ENCODE results near the gene POU3F1. TPM values are rescaled to one million over a fixed set of nuclear protein-coding genes. Genes with fewer than 3 reads are reported as not detected.

The POU3F1 gene
- total RNA-seq, 1 donor from 2014 or later = not detected

DNA sequence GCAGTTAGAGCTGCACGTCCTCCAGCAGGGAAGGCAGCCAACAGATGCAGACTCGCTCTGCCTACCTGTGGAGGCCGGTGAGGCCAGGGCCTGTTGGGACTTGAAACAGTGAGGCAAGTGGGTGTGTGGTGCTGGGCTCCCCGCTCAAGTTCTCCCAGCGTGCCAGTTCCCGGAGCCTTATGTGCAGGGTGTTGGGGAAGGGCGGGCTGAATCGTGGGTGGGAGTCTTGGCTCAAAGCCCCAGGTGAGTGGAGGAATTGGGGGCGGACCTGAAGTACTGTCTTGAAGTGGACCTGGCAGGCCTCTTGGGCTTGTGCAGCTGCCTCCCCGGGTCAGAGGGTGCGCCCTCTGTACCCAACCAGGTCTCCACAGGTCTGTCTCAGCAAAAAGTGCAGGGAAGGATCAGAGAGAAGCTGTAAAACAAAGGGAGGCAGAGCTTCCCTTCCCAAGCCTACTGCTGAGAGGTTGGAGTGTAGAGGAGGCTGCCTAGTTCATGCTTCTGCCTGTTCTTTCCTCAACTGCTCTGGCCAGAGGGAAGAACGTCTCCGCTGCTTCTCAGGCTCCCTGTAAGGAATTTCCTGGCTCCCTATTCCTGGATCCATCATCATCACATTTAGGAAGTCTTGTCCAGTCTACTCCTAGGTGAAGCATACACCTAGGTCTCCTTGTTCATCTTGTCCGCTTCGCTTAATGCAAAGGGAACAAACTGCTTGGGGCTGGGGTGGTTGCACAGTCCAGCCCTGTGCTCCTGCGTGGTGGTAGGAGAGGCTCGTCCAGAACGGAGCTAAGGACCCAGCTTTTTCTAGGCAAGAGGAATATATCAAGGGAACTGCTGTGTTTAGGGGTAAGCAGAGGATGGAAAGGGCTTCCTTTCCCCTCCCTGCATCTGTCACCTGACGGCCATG lies 19.1 kb downstream of the POU3F1 start:
- no peak for DNase-seq (ENCODE audit: low read depth)
- H3K4me3 ChIP-seq (ENCODE audit: low read depth, low read length) = no peak overlapping the region
- TF ChIP-seq, protein P1, sequence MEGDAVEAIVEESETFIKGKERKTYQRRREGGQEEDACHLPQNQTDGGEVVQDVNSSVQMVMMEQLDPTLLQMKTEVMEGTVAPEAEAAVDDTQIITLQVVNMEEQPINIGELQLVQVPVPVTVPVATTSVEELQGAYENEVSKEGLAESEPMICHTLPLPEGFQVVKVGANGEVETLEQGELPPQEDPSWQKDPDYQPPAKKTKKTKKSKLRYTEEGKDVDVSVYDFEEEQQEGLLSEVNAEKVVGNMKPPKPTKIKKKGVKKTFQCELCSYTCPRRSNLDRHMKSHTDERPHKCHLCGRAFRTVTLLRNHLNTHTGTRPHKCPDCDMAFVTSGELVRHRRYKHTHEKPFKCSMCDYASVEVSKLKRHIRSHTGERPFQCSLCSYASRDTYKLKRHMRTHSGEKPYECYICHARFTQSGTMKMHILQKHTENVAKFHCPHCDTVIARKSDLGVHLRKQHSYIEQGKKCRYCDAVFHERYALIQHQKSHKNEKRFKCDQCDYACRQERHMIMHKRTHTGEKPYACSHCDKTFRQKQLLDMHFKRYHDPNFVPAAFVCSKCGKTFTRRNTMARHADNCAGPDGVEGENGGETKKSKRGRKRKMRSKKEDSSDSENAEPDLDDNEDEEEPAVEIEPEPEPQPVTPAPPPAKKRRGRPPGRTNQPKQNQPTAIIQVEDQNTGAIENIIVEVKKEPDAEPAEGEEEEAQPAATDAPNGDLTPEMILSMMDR (conservative IDR thresholded peaks at IDR 0.05; ENCODE audit: low read depth, low read length) = no peak

DNA sequence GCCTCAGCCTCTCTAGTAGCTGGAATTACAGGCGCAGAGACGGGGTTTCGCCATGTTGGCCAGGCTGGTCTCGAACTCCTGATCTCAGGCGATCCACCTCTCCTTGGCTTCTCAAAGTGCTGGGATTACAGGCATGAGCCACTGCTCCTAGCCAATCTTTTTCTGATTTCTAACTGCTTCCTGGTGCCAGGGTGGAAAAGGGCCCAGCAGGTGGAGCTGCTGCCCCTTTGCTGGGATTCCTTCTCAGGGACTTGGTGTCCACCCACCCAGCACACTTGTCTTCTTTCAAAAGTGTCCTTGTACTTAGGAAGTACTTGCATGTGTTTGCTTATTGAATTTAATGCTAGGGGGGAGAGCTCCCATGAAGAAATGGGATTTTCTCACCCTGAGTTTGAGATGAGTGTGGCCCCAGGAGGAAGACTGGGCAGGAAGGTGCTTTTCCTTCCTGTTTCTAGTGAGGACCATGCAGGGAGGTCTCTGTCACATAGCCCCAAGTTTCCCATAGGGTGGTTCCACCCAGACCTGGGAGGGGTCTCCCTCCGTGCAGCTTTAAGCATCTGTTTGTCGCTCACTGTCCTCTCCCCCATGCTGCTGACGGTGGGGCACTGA lies 19.9 kb downstream of the POU3F1 start:
- DNase-seq (ENCODE audit: low read depth) = no peak
- TF ChIP-seq, protein P1 (conservative IDR thresholded peaks at IDR 0.05; ENCODE audit: low read depth, low read length) = peak; percentile 90
- no peak overlapping the region for H3K4me3 ChIP-seq (ENCODE audit: low read depth, low read length)

- no peak for DNase-seq (ENCODE audit: low read depth)
- H3K4me3 ChIP-seq (ENCODE audit: low read depth, low read length) = no peak overlapping the region
- TF ChIP-seq, protein P1 (conservative IDR thresholded peaks at IDR 0.05; ENCODE audit: low read depth, low read length) = no peak
Observed at GRCh38 chr1:38025664-38026063, 20.9 kb downstream of the POU3F1 start.

GRCh38 chr1:38025233-38025632 lies 21.4 kb downstream of the POU3F1 start:
- no peak for DNase-seq (ENCODE audit: low read depth)
- TF ChIP-seq, protein P1 (conservative IDR thresholded peaks at IDR 0.05; ENCODE audit: low read depth, low read length) = no peak

DNA sequence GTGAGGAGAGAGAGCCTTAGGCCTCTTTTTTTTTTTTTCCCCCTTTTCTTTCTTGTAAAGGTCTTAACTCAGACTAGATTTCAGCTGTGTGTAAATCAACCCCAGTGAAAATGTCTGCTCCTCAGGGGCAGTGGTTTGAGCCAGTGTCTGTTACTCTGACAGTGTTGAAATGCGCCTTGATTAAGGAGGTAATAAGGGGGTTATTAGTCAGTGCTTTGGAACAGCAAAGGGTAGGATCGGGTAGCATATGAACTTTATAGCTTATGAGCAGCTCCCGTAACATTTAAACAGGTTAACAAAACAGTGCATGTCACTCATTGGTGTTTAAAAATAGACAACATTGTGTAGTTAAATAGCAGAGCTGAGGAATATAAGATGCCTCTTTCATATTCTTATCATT lies 23.8 kb downstream of the POU3F1 start:
- H3K4me3 ChIP-seq (ENCODE audit: low read depth, low read length) = no peak overlapping the region
- TF ChIP-seq, protein P1 (conservative IDR thresholded peaks at IDR 0.05; ENCODE audit: low read depth, low read length) = no peak
- DNase-seq (ENCODE audit: low read depth) = no peak

More at GRCh38 chr1:38025233-38025632, 21.4 kb downstream of the POU3F1 start:
- H3K4me3 ChIP-seq (ENCODE audit: low read depth, low read length) = no peak overlapping the region

DNA sequence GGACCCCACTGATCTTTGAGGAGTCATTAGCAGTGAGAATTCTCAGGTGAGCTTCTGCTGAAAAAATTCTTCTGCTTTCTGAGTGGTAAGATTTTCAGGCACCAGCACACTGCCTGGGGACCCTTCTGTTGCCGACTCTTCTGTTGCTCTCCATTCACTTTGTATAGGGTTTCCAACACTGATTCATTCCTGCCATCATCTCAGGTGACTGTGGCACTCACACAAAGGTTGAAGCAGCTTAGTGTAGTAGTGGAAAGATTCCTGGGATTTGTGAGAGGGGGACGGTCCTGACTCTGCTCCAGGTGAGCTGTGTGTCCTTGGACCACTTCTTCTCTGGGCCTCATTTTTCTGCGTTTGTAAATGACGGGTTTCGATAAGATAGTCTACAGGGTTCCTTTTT lies 24.6 kb downstream of the POU3F1 start:
- no peak overlapping the region for H3K4me3 ChIP-seq (ENCODE audit: low read depth, low read length)
- TF ChIP-seq, protein P1 (conservative IDR thresholded peaks at IDR 0.05; ENCODE audit: low read depth, low read length) = no peak
- DNase-seq (ENCODE audit: low read depth) = no peak
